HG03354 (cell line): ENCODE measurements around the gene MMP1.

Experiments used
- ATAC-seq: cut with Tn5 transposase; IDR thresholded peaks from one replicate; pipeline ENCODE4 v1.9.1; 2021; ENCODE audit warnings: mild to moderate bottlenecking; ENCODE audit not compliant: unreplicated experiment, poor library complexity, severe bottlenecking

MMP1 gene

GRCh38 chr11:102798012-102798746 is at the start of gene MMP1:
TSS of gene MMP1 (minus strand) at chr11:102798160. CDS start at chr11:102798092, 68 bp downstream.
- ATAC-seq, result no peak

GRCh38 chr11:102846292-102846691 is 48.3 kb upstream of the MMP1 start:
- ATAC-seq, result no peak

DNA sequence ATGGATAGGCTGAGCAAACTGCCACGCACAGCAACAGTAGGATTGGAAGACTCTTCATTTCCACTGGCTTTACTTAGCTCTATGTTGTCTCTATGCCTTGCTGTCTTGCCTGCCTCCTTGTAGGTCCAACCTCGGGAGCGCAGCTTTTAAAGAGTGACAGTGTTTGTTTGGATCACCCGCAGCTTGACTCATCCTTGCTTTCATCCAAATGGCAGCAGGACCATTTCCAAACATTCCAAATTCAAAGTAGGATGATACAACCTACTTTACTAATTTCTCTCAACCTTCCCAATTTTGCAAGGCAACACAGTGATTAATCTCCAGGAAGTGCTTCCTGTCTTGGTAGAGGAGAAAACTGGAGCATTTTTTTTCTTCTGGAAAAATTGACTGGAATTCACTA is 45.5 kb upstream of the MMP1 start, which contains the start of gene MMP3:
MMP3 (minus strand) TSS at position 121 of the 400 bp plus-strand sequence; CDS start at position 58, 63 bp downstream.
- no peak for ATAC-seq

DNA sequence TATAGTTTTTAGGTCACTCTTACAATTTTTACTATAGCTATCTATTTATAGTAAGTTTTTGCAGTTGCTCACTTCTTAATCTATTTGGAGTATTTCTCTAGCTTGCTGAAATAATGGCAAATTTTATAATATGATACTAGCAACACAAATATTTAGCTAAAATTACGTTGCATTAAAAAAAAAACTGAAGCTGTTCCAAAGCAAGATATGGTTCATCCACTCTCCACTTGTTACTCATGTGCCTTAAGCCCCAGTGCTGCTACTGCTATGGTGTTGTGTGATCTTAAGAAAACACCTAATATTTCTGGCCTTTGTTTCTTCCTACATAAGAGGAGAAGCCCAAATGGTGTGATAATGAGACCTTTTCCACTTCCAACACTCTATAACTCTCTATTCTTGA is 45.0 kb upstream of the MMP1 start:
- no peak for ATAC-seq

- no peak for ATAC-seq
Measured at GRCh38 chr11:102840018-102840417, 42.1 kb upstream of the MMP1 start.

GRCh38 chr11:102837646-102838045 is 39.7 kb upstream of the MMP1 start:
- ATAC-seq, result no peak

- no peak for ATAC-seq
Measured at GRCh38 chr11:102837156-102837555, 39.2 kb upstream of the MMP1 start.

DNA sequence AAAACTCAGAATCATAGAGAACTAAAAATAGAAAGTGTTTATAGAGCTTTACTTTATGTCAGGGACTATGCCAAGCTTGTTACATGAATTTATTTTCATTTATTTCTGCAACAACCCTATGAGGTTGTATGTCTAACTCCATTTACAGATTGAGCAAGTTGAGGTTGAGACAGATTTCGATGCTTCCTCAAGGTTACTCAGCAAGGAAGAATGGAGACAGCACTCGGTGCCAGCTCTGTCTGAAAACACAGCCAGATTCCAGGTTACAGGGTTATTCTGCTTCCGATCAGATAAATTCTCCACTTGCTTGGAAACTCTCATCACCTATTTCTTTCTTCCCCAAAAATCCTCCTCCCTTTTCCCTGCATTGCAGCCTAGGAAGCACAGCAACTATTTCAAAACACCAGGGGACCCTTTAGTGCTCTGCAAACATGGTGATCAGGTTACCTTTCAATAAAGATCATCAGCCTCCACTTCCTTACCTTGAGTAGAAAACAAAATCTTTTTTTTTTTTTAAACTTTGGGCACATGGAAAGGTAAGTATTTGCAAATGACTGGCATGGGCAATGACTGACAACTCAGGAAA is 38.4 kb upstream of the MMP1 start:
- no peak for ATAC-seq

DNA sequence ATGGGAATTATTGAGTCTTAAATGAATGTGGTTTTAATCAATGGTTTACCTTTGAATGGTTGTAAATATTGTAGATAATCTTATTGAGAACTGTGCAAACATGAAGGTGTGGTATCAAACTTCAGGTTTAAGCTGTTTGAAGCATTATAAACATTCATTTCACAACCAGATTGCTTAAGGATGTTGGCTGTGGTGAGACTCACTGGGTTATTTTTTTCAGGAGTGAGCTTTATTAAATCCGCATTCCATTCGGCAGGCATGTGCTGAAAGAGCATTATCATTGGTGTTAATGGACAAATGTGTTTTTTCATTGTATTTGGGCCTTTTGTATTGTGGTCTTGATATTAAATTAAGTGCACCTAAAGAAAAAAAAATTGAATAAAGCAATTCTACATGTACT is 35.8 kb upstream of the MMP1 start:
- ATAC-seq, result no peak

DNA sequence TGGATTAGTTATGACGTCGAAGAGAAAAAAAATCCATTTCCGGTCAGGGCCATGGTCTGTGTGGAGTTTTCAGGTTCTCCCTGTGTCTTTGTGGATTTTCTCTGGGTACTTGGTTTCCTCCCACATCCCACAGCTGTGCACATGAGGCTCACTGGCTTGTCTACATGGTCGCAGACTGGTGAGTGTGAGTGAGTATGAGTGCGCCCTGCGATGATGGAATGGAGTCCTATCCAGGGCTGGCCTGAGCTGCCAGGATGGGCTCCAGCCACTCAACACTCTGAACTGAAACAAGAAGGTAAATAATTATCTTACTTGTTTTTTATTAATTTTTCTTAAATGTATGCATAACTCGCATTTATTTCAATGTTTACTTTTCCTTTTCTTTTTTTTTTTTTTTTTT is 34.7 kb upstream of the MMP1 start:
- ATAC-seq, result no peak

DNA sequence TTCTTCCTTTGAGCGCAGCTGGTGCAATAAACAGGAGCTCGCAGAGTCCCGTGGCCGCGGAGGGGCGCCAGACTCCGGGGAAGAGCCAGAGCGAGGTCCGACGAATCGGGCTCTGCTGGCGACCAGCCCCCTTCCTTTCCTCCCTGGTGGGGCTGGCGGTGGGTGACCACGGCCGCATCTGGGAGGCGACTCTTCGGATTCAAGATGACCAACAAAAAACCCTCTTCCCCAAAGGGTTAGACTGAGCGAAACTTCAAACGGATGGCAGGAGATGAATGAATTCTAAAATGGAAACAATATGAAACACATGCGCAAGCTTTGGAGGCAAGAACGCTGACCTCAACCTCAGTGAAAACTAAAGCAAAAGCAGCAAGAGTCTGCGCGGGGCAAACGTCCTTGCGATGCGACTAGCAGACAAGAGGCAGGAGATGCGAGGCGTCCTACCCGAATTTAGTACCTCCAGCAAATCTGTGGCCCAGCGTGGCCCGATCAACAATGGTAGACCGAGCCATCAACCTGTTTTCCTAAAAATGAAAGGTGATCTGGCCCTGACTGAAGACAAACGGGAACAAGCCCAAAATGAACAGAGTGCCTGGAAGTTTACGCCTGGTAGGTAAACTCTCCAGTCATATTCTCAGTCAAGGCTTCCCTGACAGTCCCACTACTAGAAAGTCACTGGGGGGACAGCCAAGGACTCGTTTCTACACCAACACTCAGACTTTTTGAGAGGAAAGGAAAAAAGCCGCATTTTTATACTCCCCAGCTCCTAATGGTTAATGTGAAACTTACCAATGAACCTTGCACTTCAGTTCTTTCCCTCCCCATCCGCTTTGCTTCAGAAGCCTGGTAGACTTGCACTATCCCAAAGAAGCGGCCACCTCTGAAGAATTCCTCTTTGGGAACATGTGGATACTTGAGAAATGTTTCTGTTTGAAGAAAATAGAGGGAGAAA is 33.8 kb upstream of the MMP1 start:
- peak; percentile 62 for ATAC-seq

DNA sequence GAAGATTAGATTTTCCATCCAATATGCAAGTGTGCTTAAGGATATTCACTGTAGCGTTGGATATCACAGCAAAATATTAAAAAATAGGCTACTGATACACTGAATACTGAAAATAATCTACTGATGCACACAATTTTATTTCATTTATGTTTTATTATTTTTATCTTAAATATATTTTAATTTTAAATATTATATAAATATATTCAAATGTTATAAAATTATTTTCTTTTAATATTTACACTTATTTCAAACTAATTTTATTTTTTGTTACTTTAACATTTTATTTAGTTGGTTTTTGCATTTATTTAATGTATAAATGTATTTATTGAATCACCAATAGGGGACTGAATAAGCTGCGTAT is 33.1 kb upstream of the MMP1 start:
- ATAC-seq, result no peak

DNA sequence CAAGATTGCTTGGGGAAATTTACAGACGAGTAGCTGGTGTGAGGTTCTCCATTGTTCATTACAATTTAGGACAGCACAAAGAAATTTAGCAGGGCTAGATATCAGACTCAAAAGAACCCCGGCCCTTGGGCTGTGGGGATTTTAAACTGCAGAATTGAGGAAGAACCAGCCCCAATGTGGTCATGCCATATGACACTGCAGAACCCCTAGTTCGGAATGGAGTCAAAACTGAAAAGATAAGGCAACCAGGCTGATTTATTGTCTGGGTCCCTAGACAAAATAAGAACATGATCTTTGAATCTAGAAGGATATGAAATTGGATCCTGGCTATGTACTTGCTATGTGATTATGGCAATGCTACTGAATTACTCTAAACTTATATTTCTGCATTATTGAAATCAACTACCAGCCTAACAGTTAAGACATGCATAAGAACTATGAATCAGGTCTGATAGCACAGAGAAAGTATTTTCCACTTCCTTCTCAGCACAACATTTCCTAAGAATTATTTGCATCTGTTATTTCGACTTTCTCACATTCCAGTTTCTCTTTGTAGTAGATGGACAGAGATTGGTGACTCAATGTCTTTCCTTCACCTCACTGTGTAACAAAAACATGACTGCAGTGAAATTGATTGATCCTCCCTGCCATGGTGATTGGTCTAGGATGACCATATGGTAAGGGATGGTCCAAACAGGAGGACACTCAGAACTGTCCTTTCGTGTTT is 32.2 kb upstream of the MMP1 start:
- ATAC-seq, result no peak

DNA sequence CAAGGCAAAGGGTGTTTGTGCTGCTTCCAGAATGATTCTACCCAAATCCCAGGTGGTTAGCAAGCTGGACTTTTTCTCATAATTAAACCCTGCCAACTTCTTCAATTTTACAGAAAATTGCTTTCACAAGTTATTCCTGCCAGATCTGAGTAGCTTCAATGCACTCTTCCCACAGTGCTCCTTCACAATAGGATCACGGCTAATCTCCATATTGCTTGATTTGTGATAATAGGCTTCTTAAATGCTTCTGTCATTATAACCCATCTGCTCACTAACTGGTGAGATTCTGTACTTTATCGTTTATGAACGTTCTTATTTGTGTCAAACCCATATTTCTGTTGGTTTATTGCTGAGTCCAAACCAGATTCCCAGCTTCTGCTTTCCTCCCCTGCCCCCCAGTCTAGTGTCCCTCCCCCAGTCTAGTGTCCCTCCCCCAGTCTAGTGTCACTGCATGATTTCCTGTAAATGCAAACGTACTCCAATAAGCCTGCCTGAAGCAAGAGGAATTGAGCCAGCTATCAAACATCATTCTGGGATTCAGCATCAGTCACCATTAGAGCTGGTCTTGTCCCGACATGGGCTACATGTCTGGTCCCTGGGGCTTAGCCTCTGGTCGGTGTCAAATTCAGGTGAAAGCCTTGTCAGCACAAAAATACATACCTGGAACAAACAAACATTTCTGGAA is 31.5 kb upstream of the MMP1 start:
- ATAC-seq, result no peak

DNA sequence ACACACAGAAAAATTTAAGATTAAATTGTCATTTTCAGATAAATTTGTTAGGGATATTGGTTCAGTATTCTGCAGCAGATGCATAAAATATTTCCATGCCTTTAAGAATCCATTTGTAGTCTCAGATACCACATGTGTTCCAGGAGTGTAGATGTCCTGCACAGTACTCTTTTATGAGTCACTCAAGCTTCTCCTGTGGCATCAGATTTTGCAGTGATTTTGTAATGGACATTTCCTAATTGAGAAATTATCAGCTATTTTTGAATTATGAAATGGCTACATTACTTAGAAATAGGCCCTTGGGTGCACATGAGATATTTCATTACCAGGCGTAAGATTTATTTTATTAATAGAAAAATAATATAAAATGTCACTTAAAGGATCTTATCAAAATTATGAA is 26.6 kb upstream of the MMP1 start:
- ATAC-seq, result no peak

DNA sequence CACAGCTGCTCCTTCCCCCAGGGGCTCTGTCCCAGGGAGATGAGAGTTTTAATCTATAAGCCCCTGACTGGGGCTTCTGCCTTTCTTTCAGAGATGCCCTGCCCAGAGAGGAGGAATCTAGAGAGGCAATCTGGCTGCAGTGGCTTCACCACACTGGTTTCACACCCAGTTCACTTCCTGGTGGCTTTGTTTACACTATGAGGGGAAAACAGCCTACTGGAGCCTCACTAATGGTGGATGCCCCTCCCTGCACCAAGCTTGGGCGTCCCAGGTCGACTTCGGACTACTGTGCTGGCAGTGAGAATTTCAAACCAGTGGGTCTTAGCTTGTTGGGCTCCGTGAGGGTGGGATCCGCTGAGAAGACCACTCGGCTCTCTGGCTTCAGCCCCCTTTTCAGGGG is 21.5 kb upstream of the MMP1 start:
- no peak for ATAC-seq

- ATAC-seq, result no peak
Measured at GRCh38 chr11:102813484-102813883, 15.5 kb upstream of the MMP1 start.

DNA sequence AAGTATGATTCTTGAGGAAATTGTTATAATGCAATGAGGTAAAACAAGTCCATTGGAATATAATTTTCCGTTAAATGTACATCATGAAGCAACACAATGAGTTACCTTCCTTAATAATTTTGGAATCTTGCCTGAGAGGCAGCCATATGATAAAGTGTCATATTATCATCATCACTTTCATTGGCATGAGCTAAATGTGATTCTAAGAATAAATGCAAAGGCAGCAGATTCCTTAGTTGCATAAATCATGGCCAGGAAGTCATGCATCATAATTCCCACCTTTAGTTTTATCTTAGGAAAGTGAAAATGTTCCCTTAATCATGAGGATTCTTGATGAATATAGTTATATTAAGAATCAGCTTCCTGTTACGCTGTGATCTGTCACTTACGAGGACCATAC is 14.2 kb upstream of the MMP1 start:
- no peak for ATAC-seq

DNA sequence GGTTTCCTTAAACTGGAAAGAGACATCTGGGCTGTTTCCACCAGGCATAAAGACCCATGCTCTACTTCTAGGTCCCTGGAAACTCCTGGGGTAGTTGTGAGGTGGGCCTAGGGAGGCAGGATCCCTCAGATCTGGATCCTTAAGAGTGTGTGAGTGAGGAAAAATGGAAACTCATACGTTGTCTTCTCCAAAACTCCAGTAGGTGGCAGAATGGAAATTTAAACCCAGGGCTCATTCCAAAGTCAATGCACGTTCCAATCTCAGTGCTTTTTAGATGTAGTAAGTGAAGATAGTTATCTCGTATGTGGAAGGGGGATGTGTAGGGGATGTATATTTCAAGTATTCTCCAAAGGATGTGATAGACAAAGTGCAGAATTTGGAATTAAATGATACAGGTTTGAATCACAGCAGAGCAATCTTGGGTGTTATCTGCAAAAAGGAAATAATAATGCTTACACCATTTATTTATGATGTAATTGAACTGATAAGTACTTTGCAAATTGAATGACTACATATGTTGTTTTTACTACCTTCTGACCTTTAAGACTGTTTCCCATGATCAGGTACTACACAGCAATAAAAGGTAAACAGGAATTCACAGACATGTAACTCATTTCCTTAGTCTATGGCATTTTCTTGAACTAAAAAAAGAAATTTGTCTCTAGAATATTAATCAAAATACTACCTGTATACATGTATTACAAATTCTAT is 13.1 kb upstream of the MMP1 start:
- ATAC-seq, result no peak
